Keratinocyte (primary cell): ENCODE data around the gene SLX4IP. TPM values are rescaled to one million over a fixed set of nuclear protein-coding genes. Genes with fewer than 3 reads are reported as not detected.

Source experiments
- DNase-seq: peaks from one replicate; pipeline ENCODE4 v3.0.0-alpha.2; 2011; ENCODE audit warnings: low read depth, missing footprints, low spot score
- FAIRE-seq: peaks from 2 replicates; lab custom pipeline; 2011; peaks lifted over from hg19 to GRCh38; lab: Jason Lieb, UNC
- H2AFZ ChIP-seq: 2 replicates; pipeline ENCODE4 v1.6.0; 2012; ENCODE audit warnings: low read length, control low read depth, inconsistent platforms; ENCODE audit not compliant: control insufficient read depth
- H3K27ac ChIP-seq: 2 replicates; pipeline ENCODE4 v1.5.1; 2011; ENCODE audit warnings: low read length; ENCODE audit not compliant: control insufficient read depth, insufficient read depth
- H3K27me3 ChIP-seq: 3 replicates; pipeline ENCODE4 v1.6.0; 2011; ENCODE audit warnings: low read length; ENCODE audit not compliant: control insufficient read depth, insufficient read depth; ENCODE audit errors: extremely low read depth
- H3K36me3 ChIP-seq, 2 experiments: 2 replicates in 1 of 2; 3 replicates in 1 of 2; pipeline ENCODE4 v1.5.1; 2011; ENCODE audit warnings: low read length in 2 of 2, mild to moderate bottlenecking in 1 of 2; ENCODE audit not compliant: control insufficient read depth in 2 of 2, insufficient read depth in 2 of 2; ENCODE audit errors: extremely low read depth in 1 of 2
- H3K4me1 ChIP-seq: 3 replicates; pipeline ENCODE4 v1.5.1; 2011; ENCODE audit warnings: low read length; ENCODE audit not compliant: control insufficient read depth, insufficient read depth; ENCODE audit errors: extremely low read depth
- H3K4me2 ChIP-seq: 3 replicates; pipeline ENCODE4 v1.6.0; 2011; ENCODE audit warnings: low read depth, low read length; ENCODE audit not compliant: control insufficient read depth, insufficient read depth; ENCODE audit errors: extremely low read depth
- H3K4me3 ChIP-seq, 3 experiments: fragments of 200-600 bp in 1 of 3; sonication (generic) in 1 of 3; 2 replicates in 2 of 3; 3 replicates in 1 of 3; pipeline ENCODE4 v1.5.1; 2011 to 2016; ENCODE audit warnings: low read length in 3 of 3, mild to moderate bottlenecking in 3 of 3, control low read depth in 2 of 3, inconsistent platforms in 1 of 3, low read depth in 1 of 3, mixed read lengths in 1 of 3, mixed run types in 1 of 3, moderate library complexity in 1 of 3; ENCODE audit not compliant: control insufficient read depth in 2 of 3, insufficient read depth in 2 of 3; ENCODE audit errors: extremely low read depth in 1 of 3
- H3K79me2 ChIP-seq: 2 replicates; pipeline ENCODE4 v1.6.0; 2012; ENCODE audit warnings: low read length; ENCODE audit not compliant: control insufficient read depth, insufficient read depth
- H3K9ac ChIP-seq: 3 replicates; pipeline ENCODE4 v1.6.0; 2011; ENCODE audit warnings: low read length; ENCODE audit not compliant: control insufficient read depth, insufficient read depth; ENCODE audit errors: extremely low read depth
- H3K9me1 ChIP-seq: 3 replicates; pipeline ENCODE4 v1.6.0; 2011; ENCODE audit warnings: low read length; ENCODE audit not compliant: control insufficient read depth, insufficient read depth; ENCODE audit errors: extremely low read depth
- H3K9me3 ChIP-seq: 2 replicates; pipeline ENCODE4 v1.5.1; 2012; ENCODE audit warnings: low read depth, low read length; ENCODE audit not compliant: control insufficient read depth
- H4K20me1 ChIP-seq: 3 replicates; pipeline ENCODE4 v1.6.0; 2011; ENCODE audit warnings: low read length; ENCODE audit not compliant: control insufficient read depth, insufficient read depth; ENCODE audit errors: extremely low read depth
- EZH2 ChIP-seq: IDR thresholded peaks from one replicate; pipeline ENCODE4 v1.6.1; 2012; ENCODE audit warnings: inconsistent platforms, mild to moderate bottlenecking, low read length, moderate library complexity
- dilution Hi-C: fragments of 300-500 bp; cut with MboI; formaldehyde crosslinking; loops from one replicate; pipeline ENCODE4 v1.7.0; 2020; ENCODE audit warnings: low sequenced_read_pairs; ENCODE audit not compliant: extremely low pct_ligation_motif_present
- polyA plus RNA-seq, 5 experiments: library from polyadenylated mRNA; depleted of rRNA in 3 of 5; stranded (reverse) in 3 of 5; stranded (forward) in 1 of 5; unstranded in 1 of 5; fragments of >200 nt; gene quantifications; 1 replicate in 1 of 5; 2 replicates in 3 of 5; 3 replicates in 1 of 5; pipeline versions ENCODE4 v1.2.1 to v1.2.3, GENCODE V29; 2011 to 2012; ENCODE audit warnings: missing spikeins in 2 of 5, low read depth in 1 of 5, low replicate concordance in 1 of 5
- TF ChIP-seq, protein P1 (sequence below), 3 experiments: IDR thresholded peaks in 1 of 3; conservative IDR thresholded peaks in 1 of 3; optimal IDR thresholded peaks in 1 of 3; 2 replicates in 2 of 3; 3 replicates in 1 of 3; pipeline versions ENCODE3 to v1.5.1; 2011; ENCODE audit warnings: low read length in 3 of 3, mild to moderate bottlenecking in 3 of 3, moderate library complexity in 2 of 3, control low read depth in 1 of 3, inconsistent platforms in 1 of 3; ENCODE audit not compliant: insufficient read depth in 2 of 3; ENCODE audit errors: extremely low read depth in 1 of 3

SLX4IP gene
- polyA plus RNA-seq, 1 donor (not counting 4 experiments of a cell fraction or from before 2014, with no cell fraction given), result 3.0 TPM

- no peak overlapping the region for H3K4me2 ChIP-seq
- H3K9ac ChIP-seq, result no peak overlapping the region
- peaks cover 42% of the 10 kb centered on the region for H3K4me1 ChIP-seq
- H3K79me2 ChIP-seq, result peaks cover 77% of the 10 kb centered on the region
- dilution Hi-C loops, result no loop called here
- H2AFZ ChIP-seq, result no peak overlapping the region
- peak overlapping the region; percentile 65 for H3K27ac ChIP-seq
- no peak for TF ChIP-seq EZH2
- TF ChIP-seq, protein P1, sequence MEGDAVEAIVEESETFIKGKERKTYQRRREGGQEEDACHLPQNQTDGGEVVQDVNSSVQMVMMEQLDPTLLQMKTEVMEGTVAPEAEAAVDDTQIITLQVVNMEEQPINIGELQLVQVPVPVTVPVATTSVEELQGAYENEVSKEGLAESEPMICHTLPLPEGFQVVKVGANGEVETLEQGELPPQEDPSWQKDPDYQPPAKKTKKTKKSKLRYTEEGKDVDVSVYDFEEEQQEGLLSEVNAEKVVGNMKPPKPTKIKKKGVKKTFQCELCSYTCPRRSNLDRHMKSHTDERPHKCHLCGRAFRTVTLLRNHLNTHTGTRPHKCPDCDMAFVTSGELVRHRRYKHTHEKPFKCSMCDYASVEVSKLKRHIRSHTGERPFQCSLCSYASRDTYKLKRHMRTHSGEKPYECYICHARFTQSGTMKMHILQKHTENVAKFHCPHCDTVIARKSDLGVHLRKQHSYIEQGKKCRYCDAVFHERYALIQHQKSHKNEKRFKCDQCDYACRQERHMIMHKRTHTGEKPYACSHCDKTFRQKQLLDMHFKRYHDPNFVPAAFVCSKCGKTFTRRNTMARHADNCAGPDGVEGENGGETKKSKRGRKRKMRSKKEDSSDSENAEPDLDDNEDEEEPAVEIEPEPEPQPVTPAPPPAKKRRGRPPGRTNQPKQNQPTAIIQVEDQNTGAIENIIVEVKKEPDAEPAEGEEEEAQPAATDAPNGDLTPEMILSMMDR (optimal IDR thresholded peaks at IDR 0.05 in 1 of 3, IDR thresholded peaks at IDR 0.05 in 1 of 3, conservative IDR thresholded peaks at IDR 0.05 in 1 of 3; ENCODE audit: extremely low read depth in 1 of 3, insufficient read depth in 2 of 3, low read length in 3 of 3), result no peak
- FAIRE-seq (no peak), DNase-seq (no peak)
- no peak overlapping the region for H3K4me3 ChIP-seq
- H4K20me1 ChIP-seq, result peaks cover 30% of the 10 kb centered on the region
- H3K27me3 ChIP-seq, result no peaks in the 10 kb centered on the region
- no peaks in the 10 kb centered on the region for H3K9me3 ChIP-seq
- no peaks in the 10 kb centered on the region for H3K9me1 ChIP-seq
- H3K36me3 ChIP-seq, result peaks cover 70 to 92% of the 10 kb centered on the region in 2 experiments
Observed at GRCh38 chr20:10643560-10643873, 208.4 kb downstream of the SLX4IP start.

- no peak overlapping the region for H2AFZ ChIP-seq
- H3K27me3 ChIP-seq, result no peaks in the 10 kb centered on the region
- H3K36me3 ChIP-seq, result peaks cover 71 to 96% of the 10 kb centered on the region in 2 experiments
- H3K4me1 ChIP-seq, result peaks cover 31% of the 10 kb centered on the region
- H3K9ac ChIP-seq, result no peak overlapping the region
- dilution Hi-C loops, result no loop called here
- peaks cover 29% of the 10 kb centered on the region for H4K20me1 ChIP-seq
- no peak overlapping the region for H3K27ac ChIP-seq
- FAIRE-seq (no peak), DNase-seq (no peak)
- no peak overlapping the region for H3K4me2 ChIP-seq
- TF ChIP-seq EZH2, result no peak
- TF ChIP-seq, protein P1 (optimal IDR thresholded peaks at IDR 0.05 in 1 of 3, IDR thresholded peaks at IDR 0.05 in 1 of 3, conservative IDR thresholded peaks at IDR 0.05 in 1 of 3; ENCODE audit: extremely low read depth in 1 of 3, insufficient read depth in 2 of 3, low read length in 3 of 3), result no peak
- no peaks in the 10 kb centered on the region for H3K9me3 ChIP-seq
- no peaks in the 10 kb centered on the region for H3K9me1 ChIP-seq
- no peak overlapping the region for H3K4me3 ChIP-seq
- peaks cover 79% of the 10 kb centered on the region for H3K79me2 ChIP-seq
Observed at GRCh38 chr20:10644458-10645204, 209.5 kb downstream of the SLX4IP start.
